Ishikawa (cell line): ENCODE measurements around the gene TIAM1.

Source experiments
- CEBPB ChIP-seq: IDR thresholded peaks from 2 replicates; pipeline ENCODE4 v1.6.1; 2012
- EGR1 ChIP-seq: IDR thresholded peaks from 2 replicates; pipeline ENCODE4 v1.6.1; 2012
- EP300 ChIP-seq: IDR thresholded peaks from 2 replicates; pipeline ENCODE4 v1.6.1; 2012; ENCODE audit warnings: borderline replicate concordance
- FOXM1 ChIP-seq: IDR thresholded peaks from 2 replicates; pipeline ENCODE4 v1.6.1; 2012; ENCODE audit warnings: low read depth, borderline replicate concordance
- RAD21 ChIP-seq: IDR thresholded peaks from 2 replicates; pipeline ENCODE4 v1.6.1; 2012; ENCODE audit warnings: low read depth
- REST ChIP-seq: IDR thresholded peaks from 2 replicates; pipeline ENCODE4 v1.6.1; 2012; ENCODE audit warnings: low read depth, mild to moderate bottlenecking
- TCF12 ChIP-seq: IDR thresholded peaks from 2 replicates; pipeline ENCODE4 v1.6.1; 2012; ENCODE audit warnings: low read depth
- TEAD4 ChIP-seq: IDR thresholded peaks from 2 replicates; pipeline ENCODE4 v1.6.1; 2012
- YY1 ChIP-seq: IDR thresholded peaks from 2 replicates; pipeline ENCODE4 v1.6.1; 2012; ENCODE audit warnings: low read depth
- TF ChIP-seq, protein P1 (sequence below): IDR thresholded peaks from 2 replicates; pipeline ENCODE4 v1.6.1; 2012
- TF ChIP-seq, protein P2 (sequence below): IDR thresholded peaks from 2 replicates; pipeline ENCODE4 v1.6.1; 2012

DNA sequence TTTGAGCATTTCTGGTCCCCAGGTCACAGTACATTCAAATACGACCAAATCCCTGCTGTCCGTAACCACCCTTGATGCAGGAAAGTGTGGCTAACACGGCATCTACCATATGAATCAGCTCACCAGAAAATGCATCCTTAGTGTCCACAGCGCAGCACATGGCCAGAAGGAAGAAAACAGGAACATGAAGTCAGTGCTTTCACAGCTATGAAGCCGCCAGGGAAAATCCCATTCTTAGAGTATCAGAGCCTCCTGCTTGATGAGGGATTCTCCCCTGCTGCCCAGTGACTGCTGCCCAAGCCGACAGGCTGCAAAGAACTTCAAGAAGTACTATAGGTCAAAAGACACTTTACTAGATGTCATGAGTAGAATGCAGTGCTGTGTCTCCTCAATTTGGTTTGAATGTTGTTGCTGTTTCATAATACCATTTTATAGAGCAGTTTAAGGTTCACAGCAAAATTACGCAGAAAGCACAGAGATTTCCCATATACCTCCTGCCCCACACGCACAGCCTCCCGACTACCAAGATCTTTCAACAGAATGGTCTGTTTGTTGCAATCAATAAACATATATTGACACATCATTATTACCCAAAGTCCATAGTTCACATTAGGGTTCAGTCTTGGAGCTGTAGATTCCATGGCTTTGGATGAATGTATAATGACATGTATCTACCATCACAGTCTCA lies 14.5 kb downstream of the TIAM1 start:
- TF ChIP-seq RAD21 (no peak), EGR1 (no peak), FOXM1 (no peak), YY1 (no peak), TEAD4 (no peak), EP300 (no peak), TCF12 (no peak), REST (no peak), CEBPB (no peak)
- TF ChIP-seq, protein P1, sequence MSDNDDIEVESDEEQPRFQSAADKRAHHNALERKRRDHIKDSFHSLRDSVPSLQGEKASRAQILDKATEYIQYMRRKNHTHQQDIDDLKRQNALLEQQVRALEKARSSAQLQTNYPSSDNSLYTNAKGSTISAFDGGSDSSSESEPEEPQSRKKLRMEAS, result no peak
- TF ChIP-seq, protein P2, sequence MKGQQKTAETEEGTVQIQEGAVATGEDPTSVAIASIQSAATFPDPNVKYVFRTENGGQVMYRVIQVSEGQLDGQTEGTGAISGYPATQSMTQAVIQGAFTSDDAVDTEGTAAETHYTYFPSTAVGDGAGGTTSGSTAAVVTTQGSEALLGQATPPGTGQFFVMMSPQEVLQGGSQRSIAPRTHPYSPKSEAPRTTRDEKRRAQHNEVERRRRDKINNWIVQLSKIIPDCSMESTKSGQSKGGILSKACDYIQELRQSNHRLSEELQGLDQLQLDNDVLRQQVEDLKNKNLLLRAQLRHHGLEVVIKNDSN, result no peak
